ENCODE data around the gene PRODH.

- TF ChIP-seq POLR2A (IDR thresholded peaks at IDR 0.05): no peak
- TF ChIP-seq EP300 (IDR thresholded peaks at IDR 0.05): no peak
These were observed 26.2 kb upstream of the PRODH start for GRCh38 chr22:18962308-18962635.

Measured in suprapubic skin (tissue), 2 donors.